ENCODE results near the gene TOX2.
"Not testable (repeated sequence)": the region's sequence is repeated elsewhere in the genome, so short reads cannot be mapped to it uniquely, and the experiment has no call there.

Gene TOX2

DNA sequence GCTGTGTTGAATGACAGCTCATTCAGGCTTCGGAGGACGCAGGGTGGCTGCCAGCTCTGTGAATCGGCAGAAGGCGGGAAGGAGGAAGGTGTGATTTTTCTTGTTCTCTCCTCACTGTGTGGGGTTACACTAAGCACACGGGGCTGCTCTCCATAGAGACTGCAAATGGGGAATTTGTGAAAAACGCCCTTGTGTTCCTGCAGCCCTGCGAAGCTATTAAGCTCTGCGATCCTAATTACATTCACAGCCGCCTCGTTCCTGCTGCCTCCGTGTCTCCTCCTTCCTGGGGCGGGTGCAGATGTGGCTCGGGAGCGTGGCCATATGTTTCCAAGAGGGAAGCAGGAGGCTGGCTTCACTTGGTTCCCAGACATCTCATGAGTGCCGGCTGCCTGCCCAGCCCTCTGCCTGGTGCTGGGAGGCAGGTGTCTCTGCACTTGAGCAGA is 124.0 kb downstream of the TOX2 start:
- no peak for DNase-seq

DNA sequence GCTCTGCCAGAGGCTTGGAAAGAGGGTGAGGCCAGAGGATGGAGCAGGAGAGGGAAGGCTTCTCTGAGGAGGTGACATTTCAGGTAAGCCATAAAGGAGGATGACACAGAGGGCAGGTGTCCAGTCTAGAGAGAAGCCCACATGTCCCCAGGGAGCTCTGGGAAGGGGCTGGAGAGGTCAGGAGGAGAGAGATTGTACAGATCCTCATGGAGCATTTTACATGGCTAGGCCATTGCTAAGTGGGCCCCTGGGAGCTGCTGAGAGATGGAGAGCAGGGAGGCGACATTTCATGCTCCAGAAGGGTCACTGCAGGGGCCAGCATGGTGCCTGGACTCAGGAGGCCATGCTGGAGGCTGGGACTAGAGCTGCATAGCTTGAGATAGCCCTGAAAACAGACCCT is 124.5 kb downstream of the TOX2 start:
- DNase-seq: no peak

DNA sequence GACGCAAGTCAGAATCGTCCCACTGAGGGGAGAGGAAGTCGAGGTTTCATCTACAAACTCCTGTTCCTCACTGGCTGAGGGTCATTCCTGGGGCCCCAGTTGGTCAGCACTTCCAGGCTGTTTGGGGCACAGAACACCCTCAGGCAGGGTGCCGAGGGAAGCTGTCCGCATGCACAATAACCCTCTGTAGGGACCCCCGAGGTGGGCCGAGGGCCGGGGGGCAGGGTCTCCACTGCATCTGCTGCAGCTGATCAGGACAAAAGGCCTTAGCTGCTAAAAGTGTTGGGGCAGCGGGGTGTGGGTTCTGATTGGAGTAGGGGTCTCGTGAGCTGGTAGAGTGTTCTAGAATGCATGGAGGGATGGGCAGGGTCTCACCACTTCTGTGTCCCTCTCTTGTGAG is 125.1 kb downstream of the TOX2 start:
- DNase-seq: no peak

DNA sequence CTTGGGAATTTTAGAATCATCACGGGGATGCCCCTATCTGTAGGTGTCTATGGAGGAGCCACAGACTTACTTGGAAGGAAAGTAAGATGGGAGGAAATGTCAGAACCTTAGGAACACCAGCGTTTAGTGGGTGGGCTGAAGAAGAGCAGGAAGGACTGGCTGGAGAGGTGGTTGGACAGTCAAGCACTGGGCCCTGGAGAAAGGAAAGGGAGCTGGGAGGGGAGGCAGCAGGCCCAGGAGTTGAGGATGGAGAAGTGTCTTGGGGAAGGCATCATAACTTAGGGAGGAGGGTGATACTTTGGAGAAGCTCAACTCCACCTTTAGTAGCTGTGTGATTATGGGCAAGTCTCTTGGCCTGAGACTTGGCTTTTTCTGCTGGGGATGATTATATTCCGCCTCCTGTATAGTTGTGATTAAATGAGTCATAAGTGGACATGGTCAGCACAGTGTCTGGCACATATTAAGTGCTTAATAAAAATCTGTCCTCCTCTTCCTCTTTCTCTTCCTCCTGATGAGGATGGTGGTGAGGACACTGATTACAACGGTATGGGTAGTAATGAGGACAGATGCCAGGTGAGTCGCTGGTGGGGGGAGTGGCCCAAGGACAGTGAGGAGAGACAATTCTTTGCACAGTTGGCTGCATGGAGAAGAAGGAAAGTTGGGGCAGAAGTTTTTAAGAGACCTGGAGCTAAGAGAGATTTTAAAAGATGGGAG is 125.7 kb downstream of the TOX2 start:
- DNase-seq: no peak

DNA sequence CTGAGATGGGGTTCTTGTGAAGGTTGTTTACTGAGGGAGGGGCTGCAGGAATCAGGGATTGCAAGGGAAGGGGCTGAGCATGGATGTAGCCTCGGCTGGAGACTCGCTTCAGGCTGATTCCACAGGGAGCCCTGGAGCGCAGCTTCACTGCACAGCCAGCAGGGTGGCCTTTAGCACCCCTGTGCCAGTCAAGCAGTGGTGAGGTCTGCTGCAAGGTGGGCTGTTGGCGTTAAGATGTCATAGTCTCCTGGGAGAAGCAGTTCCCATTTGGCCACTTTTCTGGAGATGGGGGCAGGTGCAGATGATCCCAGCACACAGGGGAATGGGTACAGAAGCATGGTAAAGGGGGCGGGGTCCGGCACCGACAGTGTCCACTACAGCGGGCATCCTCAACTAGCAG is 126.3 kb downstream of the TOX2 start:
- DNase-seq: no peak

DNA sequence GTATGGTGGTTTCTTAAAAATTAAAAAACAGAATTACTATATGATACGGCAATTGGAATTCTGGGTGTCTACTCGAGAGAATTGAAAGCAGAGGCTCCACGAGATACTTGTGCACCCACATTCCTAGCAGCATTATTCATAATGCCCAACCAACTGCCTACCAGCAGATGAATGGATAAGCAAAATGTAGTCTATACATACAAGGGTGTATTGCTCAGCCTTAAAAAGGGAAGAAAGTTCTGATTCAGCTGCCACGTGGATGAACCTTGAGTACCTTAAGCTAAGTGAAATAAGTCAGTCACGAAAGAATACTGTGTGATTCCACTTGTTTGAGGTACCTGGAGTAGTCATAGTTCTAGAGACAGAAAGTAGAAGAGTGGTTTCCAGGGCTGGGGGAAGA is 130.1 kb downstream of the TOX2 start:
- DNase-seq: not testable (repeated sequence)

DNA sequence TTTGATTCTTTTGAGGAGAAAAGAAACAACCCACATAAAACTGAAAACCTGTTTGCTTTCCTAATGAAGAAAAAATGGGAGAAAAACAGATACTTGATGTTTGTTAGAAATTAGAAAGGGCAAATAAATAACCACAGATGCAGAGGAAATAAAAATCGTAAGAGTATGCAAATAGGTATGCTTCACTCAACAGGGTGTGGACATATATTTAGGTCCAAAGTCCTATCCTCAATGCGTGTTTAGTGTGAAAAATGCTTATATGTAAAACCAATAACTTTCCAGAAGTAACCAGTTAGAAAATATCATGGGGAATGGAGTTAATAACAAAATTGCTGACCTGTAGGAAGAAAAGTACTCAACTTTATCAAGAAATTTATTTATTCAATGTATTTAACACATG is 135.7 kb downstream of the TOX2 start:
- no peak for DNase-seq

DNA sequence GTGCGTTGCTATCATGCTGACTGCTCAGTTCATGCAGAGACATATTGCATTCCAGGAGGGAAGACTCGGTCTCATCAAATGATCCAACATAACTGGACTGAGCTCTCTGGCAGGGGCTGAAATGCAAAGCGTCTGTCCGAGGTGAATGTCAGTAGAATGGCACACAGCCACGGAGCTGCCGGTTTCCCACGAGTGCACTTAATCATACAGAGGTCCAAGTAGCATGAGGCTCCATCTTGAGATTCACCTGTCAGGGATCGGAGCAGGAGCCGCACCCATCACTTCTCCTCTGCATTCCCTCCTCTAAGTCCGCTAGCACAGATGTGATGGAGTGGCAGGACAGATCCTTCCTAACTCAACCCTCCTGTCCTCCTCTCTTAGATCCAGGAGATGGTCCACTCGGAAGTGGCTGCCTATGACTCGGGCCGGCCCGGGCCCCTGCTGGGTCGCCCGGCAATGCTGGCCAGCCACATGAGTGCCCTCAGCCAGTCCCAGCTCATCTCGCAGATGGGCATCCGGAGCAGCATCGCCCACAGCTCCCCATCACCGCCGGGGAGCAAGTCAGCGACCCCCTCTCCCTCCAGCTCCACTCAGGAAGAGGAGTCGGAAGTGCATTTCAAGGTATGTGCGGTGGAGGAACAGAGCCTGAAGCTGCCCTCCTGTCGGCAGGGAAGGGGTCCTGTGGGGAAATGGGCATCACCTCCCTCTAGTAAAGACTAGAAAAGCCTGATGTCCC is 136.4 kb downstream of the TOX2 start:
- no peak for DNase-seq

DNA sequence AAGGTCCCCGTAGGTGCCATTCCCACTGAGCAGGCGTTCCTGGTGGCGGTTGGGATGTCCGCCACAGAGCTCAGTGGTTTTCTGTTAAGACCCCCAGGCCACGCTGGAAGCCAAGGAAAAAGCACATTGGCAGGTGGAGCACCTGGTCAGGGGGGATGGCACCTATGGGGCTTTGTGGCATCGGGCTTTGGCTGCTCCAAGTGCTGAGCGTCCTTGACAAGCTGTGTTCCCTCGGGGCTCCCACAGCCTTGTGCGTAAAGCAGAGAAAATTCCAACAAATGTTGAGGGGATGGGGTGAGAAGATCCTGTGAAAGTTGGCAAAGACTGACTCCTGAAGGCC is 137.0 kb downstream of the TOX2 start:
- DNase-seq: no peak

DNA sequence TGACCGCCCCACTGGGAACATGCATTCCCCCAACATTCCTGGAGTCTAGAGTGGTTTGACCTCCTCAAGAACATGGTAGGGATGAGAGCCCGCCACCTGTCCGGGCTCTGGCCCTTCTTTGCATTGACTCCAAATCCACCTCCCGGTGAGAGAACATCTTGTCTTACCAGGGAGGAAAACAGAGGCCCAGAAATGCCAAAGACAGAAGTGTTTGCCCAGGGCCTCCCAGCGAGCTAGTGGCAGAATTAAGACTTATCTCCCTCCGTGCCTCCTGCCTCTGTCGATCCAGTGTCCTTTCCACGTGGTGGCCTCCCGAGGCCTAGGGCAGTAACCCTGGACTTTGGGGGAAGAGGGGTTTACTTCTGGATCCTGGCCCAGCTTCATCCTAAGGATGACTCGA is 137.5 kb downstream of the TOX2 start:
- no peak for DNase-seq

DNA sequence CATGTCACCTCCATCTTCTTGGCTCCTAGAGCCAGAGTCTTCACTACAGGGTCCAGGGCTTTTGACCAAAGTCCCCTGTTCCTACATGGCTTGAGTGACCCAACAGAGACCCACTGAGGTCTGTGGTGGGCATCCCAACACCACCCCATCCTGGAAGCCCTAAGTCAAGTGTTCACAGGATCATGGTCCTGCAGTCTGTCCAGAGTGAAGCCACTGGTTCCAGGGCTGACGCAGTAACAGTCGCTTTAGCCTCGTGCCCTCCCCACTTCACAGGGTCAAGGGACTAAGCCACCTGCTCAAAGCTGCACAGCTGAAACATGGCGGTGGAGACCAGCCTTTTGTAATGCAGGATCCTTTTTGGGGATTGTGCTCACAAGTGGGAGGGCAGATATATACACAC is 138.4 kb downstream of the TOX2 start:
- no peak for DNase-seq

DNA sequence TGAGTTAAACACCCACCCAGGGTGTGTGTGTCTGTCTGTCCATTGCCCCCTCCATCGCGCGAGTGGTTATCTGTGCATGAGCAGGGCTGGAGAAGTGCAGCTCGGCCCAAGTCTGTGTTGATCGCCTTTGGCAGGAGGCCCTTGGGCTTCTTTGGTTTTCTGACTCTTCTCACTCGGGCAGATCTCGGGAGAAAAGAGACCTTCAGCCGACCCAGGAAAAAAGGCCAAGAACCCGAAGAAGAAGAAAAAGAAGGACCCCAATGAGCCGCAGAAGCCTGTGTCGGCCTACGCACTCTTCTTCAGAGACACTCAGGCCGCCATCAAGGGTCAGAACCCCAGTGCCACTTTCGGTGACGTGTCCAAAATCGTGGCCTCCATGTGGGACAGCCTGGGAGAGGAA is 139.5 kb downstream of the TOX2 start:
- DNase-seq: no peak

DNA sequence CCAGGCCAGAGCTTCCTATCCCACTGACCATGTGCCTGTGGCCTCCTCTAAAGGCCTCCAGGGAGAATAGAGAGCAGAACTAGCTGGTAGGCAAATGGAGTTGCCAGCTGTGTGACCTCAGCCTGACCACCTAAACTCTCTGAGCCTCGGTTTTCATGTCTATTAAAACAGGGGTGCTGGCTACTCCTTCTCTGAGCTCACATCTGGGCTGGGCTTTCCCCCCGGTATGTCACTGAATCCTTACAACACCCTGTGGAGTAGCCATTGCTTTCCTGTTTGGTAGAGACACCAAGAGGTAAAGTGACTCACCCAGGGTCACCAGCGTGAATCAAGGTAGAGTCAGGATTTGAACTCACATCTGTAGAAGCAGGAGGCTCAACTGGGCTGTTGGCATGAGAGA is 140.2 kb downstream of the TOX2 start:
- no peak for DNase-seq

DNA sequence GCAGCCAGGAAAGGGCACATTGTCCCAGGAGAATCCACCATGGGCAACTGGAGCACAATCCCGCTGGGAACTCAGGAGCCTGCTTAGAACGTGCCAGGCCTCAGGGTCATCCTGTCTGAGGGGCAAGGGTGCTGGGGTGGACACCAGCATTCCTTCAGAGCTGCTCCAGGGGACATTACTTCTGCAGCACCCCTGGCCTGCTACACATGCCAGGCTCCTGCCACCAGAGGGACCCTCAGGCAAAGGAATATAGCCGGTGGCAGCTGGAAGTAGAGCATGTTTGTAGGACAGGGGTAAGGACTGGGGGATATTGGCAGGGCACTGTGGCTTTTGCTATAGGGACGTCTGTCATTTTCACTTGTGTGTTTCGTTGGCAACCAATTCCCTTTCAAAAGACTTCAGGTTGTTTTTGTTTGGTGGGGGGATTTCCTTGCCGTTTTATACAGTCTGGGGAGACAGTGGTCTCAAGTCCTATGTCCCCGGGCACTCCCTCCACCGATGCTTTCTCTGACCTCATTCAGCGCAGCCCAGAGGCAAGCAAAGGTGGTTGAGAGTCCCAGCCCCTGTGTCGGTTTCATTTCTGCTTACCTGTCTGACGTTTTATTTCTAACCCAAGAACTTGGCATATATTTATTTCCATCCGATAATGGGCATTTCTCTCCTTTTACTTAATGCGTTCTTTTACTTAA is 141.5 kb downstream of the TOX2 start:
- DNase-seq: peak; percentile 43

DNA sequence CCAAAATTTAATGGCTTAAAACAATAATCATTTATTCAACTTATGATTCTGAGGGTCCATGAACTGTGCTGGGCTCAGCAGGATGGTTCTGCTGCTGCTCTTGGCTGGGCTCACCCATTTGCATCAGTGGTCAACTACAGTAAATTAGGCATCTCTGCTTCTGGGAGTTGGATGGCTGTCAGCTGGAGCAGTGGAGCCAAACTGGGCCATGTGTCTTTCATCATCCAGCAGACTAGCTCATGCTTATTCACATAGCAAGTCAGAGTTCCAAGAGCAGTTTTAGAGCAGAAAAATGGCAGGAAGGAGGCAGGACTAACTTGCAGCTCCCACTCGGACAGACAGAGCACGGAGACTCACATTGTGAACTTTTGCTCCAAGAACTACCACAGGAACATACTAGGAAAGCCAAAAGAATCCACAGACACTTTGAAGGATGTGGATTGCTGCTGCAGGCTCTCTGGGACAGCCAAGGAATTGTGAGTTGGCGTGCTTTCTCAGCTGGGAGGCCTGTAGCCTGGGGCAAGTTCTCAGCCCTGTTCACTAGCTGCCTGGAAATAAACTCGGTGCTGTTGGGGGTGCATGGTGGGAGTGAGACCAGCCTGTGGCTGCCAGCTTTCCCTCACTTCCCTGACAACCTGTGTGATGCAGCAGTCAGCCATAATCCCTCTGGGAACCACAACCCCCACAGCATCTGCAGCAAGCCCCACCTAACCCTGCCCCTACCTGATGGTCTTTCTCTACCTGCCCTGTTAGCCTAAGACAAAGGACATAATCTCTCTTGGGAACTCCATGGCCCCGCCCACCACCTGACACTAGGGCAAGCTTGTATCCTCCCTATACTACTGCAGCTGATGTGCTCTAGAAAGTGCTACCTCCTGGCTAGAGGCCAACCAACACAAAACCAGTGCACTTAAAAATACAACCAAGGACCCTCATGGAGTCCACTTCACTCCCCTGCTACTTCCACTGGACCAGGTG is 143.3 kb downstream of the TOX2 start:
- no peak for DNase-seq

DNA sequence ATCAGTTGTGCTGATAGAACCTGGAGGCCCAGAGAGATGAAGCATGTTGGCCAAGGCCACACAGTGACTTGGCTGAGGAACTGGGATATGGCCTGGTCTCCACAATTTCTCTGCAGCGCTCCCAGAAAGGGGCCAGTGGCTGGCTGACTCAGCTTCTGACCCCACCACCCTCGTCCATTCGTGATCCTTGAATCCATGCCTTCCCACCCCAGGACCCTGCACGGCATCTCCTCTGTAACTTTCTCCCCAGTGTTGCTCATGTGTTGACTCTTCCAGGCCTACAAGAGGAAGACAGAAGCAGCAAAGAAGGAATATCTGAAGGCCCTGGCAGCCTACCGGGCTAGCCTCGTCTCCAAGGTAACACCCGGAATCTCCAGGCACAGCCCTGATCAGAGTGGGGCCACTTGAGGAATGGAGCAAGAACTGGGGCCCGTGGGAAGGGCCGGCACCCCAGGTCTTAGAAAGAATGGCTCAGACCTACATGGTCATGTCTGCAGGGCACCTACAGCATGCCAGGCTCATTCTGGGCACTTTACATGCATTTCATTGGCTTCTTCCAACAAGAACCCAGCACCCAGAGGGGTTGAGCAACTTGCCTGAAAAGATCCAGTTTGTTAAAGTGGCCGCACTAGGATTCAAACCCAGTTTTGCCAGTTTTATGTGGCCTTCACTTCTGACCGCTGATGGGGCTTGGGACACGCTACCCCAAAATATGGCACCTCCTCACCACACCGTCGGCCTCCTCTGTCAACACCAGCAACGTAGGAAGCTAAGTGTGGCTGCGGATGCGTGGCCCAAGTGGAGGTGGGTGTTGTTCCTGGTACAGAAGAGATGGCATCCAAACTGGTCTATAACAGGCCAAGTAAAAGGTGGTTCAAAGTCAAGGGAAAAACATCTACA is 150.1 kb downstream of the TOX2 start:
- no peak for DNase-seq

DNA sequence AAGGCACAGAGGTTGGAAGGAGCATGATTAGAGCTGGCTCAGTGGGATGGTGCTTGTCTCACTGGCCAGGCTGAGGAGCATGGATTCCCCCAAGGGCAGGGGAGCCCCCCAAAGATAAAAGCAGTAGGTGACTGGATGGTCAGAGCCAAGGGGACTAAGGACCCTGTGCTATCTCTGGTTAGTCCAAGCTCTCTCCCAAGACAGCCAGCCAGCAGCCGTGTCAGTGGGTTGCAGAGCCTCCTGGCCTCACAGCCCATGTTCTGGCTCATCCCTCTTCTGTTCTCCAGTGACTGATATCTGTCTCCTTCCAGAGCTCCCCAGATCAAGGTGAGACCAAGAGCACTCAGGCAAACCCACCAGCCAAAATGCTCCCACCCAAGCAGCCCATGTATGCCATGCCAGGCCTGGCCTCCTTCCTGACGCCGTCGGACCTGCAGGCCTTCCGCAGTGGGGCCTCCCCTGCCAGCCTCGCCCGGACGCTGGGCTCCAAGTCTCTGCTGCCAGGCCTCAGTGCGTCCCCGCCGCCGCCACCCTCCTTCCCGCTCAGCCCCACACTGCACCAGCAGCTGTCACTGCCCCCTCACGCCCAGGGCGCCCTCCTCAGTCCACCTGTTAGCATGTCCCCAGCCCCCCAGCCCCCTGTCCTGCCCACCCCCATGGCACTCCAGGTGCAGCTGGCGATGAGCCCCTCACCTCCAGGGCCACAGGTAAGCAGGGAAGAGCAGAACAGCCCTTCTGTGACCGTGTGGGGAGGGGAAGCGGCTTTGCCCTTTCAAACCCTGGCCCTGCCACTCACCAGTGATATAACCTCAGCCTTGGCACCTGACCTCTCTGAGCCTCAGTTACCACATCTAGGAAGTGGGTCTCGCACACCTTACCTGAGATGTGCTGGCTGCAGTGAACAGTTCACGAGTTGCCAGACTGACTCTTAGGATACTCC is 151.0 kb downstream of the TOX2 start:
- DNase-seq: no peak

DNA sequence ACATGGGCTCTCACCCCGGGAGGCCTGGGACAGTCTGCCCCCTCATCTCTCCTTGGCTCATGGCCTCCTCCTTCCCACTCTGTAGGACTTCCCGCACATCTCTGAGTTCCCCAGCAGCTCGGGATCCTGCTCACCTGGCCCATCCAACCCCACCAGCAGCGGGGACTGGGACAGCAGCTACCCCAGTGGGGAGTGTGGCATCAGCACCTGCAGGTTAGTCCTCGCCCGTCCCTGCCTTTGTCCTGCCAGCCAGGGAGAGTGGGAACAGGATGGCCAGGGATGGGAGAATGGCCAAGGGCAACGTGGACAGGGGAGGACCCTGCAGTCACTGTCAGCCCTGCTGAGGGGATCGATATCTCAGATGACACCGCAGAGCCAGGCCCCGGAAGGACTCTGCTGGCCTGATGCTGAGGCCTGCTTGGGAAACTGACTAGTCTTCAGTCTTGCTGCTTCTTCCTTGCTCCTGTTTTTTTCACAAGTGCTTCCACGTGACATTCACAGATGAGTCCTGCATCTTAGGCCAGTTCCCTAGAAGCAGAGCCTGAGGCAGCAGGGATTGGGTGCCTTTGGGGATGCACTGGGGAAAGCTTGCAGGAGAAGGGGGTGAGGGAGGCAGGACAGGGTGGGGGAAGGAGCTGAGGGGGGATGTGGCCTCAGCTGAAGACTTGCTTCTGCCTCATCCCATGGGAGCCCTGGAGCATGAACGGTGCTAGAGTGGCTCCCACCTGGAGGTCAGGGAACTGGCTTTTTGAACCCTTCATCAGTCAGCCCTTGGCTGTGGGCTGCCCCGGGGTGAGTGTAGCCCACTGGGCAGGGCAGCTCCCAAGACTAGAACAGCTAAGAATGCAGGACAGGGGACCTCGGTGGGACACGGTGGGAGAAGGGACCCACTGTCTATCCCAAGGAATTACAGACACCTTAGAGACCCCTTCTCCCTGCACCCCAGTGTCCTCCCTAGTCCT is 152.3 kb downstream of the TOX2 start:
- no peak for DNase-seq

DNA sequence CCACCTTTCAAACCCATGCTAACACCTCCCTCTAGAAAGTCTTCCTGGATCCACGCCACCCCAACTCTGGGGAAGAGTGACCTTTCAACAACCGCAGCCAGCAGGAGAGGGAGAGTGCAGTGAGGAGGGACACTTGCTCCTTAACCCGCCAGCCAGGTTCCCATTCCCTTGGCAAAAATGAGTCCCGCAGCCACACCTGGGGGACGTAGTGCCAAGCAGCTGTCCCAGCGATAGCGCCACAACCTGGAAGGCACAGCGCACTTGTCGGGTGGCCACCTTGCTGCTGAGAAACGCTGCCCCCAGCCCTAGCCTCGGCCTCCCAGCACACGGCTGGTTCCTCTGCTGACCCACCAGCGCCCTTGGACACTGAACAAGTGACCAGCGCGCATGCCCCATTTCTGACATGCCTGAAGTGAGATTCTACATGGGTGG is 153.0 kb downstream of the TOX2 start:
- no peak for DNase-seq

Data from stimulated activated CD4-positive, alpha-beta T cell treated with anti-CD3 and anti-CD28 coated beads, Interleukin-4, amount 100 ng/mL, for 1 hour (primary cell).